ENCODE measurements around the gene DMD. TPM values are rescaled to one million over a fixed set of nuclear protein-coding genes. Genes with fewer than 3 reads are reported as not detected.

Gene DMD
- total RNA-seq, 3 donors from 2014 or later (not counting 1 experiment from before 2014, with no cell fraction given) = not detected

DNA sequence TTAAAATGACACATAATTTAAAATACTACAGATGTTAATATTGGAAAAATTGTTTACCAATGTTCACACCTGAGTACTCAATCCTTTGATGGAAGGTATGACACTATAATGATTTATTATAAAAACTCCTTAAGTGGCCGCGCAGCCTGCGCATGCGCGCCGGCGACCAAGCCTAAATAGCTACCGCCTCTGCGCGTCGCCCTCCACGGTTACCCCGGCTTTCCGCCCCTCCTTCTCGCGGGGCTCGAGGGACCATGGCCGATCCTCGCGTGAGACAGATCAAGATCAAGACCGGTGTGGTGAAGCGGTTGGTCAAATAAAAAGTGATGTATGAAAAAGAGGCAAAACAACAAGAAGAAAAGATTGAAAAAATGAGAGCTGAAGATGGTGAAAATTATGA lies 170.2 kb downstream of the DMD start:
- no peaks in the 10 kb centered on the region for H3K4me1 ChIP-seq (ENCODE audit: control insufficient read depth, insufficient read depth, low read length)
- TF ChIP-seq, protein P1, sequence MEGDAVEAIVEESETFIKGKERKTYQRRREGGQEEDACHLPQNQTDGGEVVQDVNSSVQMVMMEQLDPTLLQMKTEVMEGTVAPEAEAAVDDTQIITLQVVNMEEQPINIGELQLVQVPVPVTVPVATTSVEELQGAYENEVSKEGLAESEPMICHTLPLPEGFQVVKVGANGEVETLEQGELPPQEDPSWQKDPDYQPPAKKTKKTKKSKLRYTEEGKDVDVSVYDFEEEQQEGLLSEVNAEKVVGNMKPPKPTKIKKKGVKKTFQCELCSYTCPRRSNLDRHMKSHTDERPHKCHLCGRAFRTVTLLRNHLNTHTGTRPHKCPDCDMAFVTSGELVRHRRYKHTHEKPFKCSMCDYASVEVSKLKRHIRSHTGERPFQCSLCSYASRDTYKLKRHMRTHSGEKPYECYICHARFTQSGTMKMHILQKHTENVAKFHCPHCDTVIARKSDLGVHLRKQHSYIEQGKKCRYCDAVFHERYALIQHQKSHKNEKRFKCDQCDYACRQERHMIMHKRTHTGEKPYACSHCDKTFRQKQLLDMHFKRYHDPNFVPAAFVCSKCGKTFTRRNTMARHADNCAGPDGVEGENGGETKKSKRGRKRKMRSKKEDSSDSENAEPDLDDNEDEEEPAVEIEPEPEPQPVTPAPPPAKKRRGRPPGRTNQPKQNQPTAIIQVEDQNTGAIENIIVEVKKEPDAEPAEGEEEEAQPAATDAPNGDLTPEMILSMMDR (IDR thresholded peaks at IDR 0.05) = no peak
- Mint-ChIP-seq H3K36me3 (no peaks in the 10 kb centered on the region), H3K27me3 (ENCODE audit: low read depth in 2 of 2) (no peaks in the 10 kb centered on the region), H3K4me3 (no peak overlapping the region), H3K4me1 (no peaks in the 10 kb centered on the region), H3K27ac (no peak overlapping the region), H3K9me3 (peaks cover 0 to 9% of the 10 kb centered on the region in 2 donors)
- H3K4me3 ChIP-seq (ENCODE audit: low read length) = no peak overlapping the region
- ATAC-seq = no peak
- 96% methylated on average over 22 of the region's 22 CpGs for whole genome bisulfite sequencing (ENCODE audit: insufficient coverage)
- no peaks in the 10 kb centered on the region for H3K36me3 ChIP-seq (ENCODE audit: control insufficient read depth, insufficient read depth, low read length)
- DNase-seq = no peak
- H3K27ac ChIP-seq (ENCODE audit: low read length) = no peak overlapping the region
- H3K9me3 ChIP-seq (ENCODE audit: control insufficient read depth, insufficient read depth, low read length) = no peaks in the 10 kb centered on the region
- H3K27me3 ChIP-seq (ENCODE audit: control insufficient read depth, insufficient read depth, low read length) = no peaks in the 10 kb centered on the region
- intact Hi-C loops (cut with micrococcal nuclease) = no loop called here

DNA sequence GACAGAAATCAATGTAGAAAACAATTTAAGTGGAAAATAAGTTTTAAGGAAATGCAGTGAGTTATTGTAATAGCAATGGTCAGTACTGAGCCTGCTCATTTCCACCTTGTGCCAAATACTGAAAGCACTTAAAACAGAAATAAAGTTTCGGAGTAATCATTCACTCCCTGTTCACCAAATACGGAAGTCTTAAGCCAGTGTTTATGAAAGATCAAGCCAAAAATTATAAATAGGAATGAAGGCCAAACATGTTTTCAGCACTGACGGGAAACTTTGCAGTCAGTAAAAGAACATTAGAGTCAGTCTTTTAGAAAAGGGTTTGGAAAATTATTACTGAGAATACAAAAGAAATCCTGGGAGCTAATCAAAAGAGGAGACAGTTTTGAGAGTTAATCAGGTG lies 178.6 kb downstream of the DMD start:
- Histone ChIP-seq H3K4me3 (ENCODE audit: low read length) (no peak overlapping the region), H3K27ac (ENCODE audit: low read length) (no peak overlapping the region), H3K4me1 (ENCODE audit: control insufficient read depth, insufficient read depth, low read length) (no peaks in the 10 kb centered on the region), H3K27me3 (ENCODE audit: control insufficient read depth, insufficient read depth, low read length) (no peaks in the 10 kb centered on the region), H3K9me3 (ENCODE audit: control insufficient read depth, insufficient read depth, low read length) (no peaks in the 10 kb centered on the region), H3K36me3 (ENCODE audit: control insufficient read depth, insufficient read depth, low read length) (no peaks in the 10 kb centered on the region)
- 96% methylated on average over 3 of the region's 3 CpGs for WGBS (ENCODE audit: insufficient coverage)
- no peak overlapping the region for H3K27ac Mint-ChIP-seq
- intact Hi-C loops (cut with micrococcal nuclease) = no loop called here
- no peaks in the 10 kb centered on the region for H3K4me1 Mint-ChIP-seq
- H3K9me3 Mint-ChIP-seq = peaks cover 1 to 6% of the 10 kb centered on the region in 2 donors
- no peak for DNase-seq
- TF ChIP-seq, protein P1 (IDR thresholded peaks at IDR 0.05) = no peak
- no peaks in the 10 kb centered on the region for H3K27me3 Mint-ChIP-seq (ENCODE audit: low read depth in 2 of 2)
- H3K4me3 Mint-ChIP-seq = no peak overlapping the region
- no peaks in the 10 kb centered on the region for H3K36me3 Mint-ChIP-seq
- no peak for ATAC-seq

DNA sequence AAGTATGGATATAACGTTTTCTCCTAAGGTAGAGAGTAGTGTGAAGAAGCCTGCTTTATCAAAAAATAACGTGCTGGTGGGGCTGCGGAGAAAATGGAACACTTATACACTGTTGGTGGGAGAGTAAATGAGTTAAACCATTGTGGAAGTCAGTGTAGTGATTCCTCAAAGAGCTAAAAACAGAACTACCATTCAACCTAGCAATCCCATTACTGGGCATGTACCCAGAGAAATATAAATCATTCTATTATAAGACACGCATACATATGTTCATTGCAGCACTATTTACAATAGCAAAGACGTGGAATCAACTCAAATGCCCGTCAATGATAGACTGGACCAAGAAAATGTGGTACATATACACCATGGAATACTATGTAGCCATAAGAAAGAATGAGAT lies 196.4 kb downstream of the DMD start:
- intact Hi-C loops (cut with micrococcal nuclease) = no loop called here
- H3K36me3 Mint-ChIP-seq = no peaks in the 10 kb centered on the region
- Histone ChIP-seq H3K9me3 (ENCODE audit: control insufficient read depth, insufficient read depth, low read length) (no peaks in the 10 kb centered on the region), H3K4me1 (ENCODE audit: control insufficient read depth, insufficient read depth, low read length) (no peaks in the 10 kb centered on the region), H3K27me3 (ENCODE audit: control insufficient read depth, insufficient read depth, low read length) (no peaks in the 10 kb centered on the region), H3K4me3 (ENCODE audit: low read length) (no peak overlapping the region), H3K27ac (ENCODE audit: low read length) (no peak overlapping the region), H3K36me3 (ENCODE audit: control insufficient read depth, insufficient read depth, low read length) (no peaks in the 10 kb centered on the region)
- no peaks in the 10 kb centered on the region for H3K27me3 Mint-ChIP-seq (ENCODE audit: low read depth in 2 of 2)
- TF ChIP-seq, protein P1 (IDR thresholded peaks at IDR 0.05) = no peak
- DNase-seq (no peak), ATAC-seq (no peak)
- H3K4me1 Mint-ChIP-seq = no peaks in the 10 kb centered on the region
- no peak overlapping the region for H3K27ac Mint-ChIP-seq
- H3K4me3 Mint-ChIP-seq = no peak overlapping the region
- WGBS (ENCODE audit: insufficient coverage) = 100% methylated on average over 2 of the region's 6 CpGs
- H3K9me3 Mint-ChIP-seq = peaks cover 4 to 5% of the 10 kb centered on the region in 2 donors

DNA sequence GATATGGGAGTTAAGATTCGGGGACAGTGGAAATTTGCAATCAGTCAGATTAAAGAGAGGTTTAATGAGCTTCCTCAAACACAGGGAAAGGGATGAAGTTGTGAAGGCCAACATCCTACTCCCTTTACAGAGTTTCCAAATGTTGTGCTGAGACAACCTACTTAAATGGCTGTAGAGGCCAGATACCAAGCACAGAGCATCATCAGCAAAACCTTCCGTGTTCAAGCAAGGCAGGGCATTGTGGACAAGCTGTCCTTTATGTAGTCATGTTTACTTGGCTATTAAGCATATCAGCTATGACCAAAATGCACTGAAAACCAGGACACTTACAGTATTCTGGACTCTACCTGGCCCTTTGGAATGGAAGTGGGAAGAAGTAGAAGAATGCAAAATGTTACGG lies 197.3 kb downstream of the DMD start:
- Histone ChIP-seq H3K27ac (ENCODE audit: low read length) (no peak overlapping the region), H3K27me3 (ENCODE audit: control insufficient read depth, insufficient read depth, low read length) (no peaks in the 10 kb centered on the region), H3K4me3 (ENCODE audit: low read length) (no peak overlapping the region), H3K4me1 (ENCODE audit: control insufficient read depth, insufficient read depth, low read length) (no peaks in the 10 kb centered on the region), H3K36me3 (ENCODE audit: control insufficient read depth, insufficient read depth, low read length) (no peaks in the 10 kb centered on the region), H3K9me3 (ENCODE audit: control insufficient read depth, insufficient read depth, low read length) (no peaks in the 10 kb centered on the region)
- H3K27me3 Mint-ChIP-seq (ENCODE audit: low read depth in 2 of 2) = no peaks in the 10 kb centered on the region
- H3K4me3 Mint-ChIP-seq = no peak overlapping the region
- no peaks in the 10 kb centered on the region for H3K4me1 Mint-ChIP-seq
- DNase-seq (no peak), ATAC-seq (no peak)
- peaks cover 4 to 5% of the 10 kb centered on the region in 2 donors for H3K9me3 Mint-ChIP-seq
- WGBS (ENCODE audit: insufficient coverage) = 83% methylated on average over 3 of the region's 3 CpGs
- no peak overlapping the region for H3K27ac Mint-ChIP-seq
- TF ChIP-seq, protein P1 (IDR thresholded peaks at IDR 0.05) = no peak
- intact Hi-C loops (cut with micrococcal nuclease) = no loop called here
- no peaks in the 10 kb centered on the region for H3K36me3 Mint-ChIP-seq

All from natural killer cell (primary cell).